Measurements from ENCODE around the gene AGAP3.

GRCh38 chr7:151064993-151065392, 21.3 kb upstream of the AGAP3 start:
- TF ChIP-seq POLR2A (IDR thresholded peaks at IDR 0.05) (no peak), CTCF (IDR thresholded peaks at IDR 0.05) (no peak)
